K562 (cell line): ENCODE data around the gene DNAH5. TPM values are rescaled to one million over a fixed set of nuclear protein-coding genes. Genes with fewer than 3 reads are reported as not detected.

Source experiments
- CBX8 ChIP-seq: fragments of 200-600 bp; sonication (generic); IDR thresholded peaks from 2 replicates; pipeline ENCODE4 v1.6.1; 2012; ENCODE audit warnings: borderline replicate concordance, mixed run types, low read depth, mild to moderate bottlenecking, moderate library complexity, mixed read lengths, low read length, control low read depth, inconsistent platforms; ENCODE audit not compliant: poor library complexity, severe bottlenecking; ENCODE audit errors: extremely low read depth
- MCM5 ChIP-seq: fragments of 450-650 bp; IDR thresholded peaks from 2 replicates; pipeline ENCODE4 v1.6.1; 2016; ENCODE audit warnings: low read depth
- PTTG1 ChIP-seq: fragments of 450-650 bp; IDR thresholded peaks from 2 replicates; pipeline ENCODE4 v1.6.1; 2016; ENCODE audit warnings: low read depth, mild to moderate bottlenecking, missing genetic modification characterization, missing compliant biosample characterization
- RAD21 ChIP-seq, 2 experiments: fragments of 250-450 bp in 1 of 2; fragments of 450-650 bp in 1 of 2; sonication (Bioruptor Pico) in 1 of 2; formaldehyde crosslinking in 1 of 2; IDR thresholded peaks in 1 of 2; conservative IDR thresholded peaks in 1 of 2; 2 replicates each; pipeline versions ENCODE4 v1.4.0 to v1.8.0; 2020 to 2022; ENCODE audit warnings: mild to moderate bottlenecking in 2 of 2, moderate library complexity in 1 of 2
- RBM25 ChIP-seq: fragments of 200-400 bp; formaldehyde crosslinking; IDR thresholded peaks from 2 replicates; pipeline ENCODE4 v1.6.1; 2018; ENCODE audit warnings: low read length, low read depth, moderate library complexity; ENCODE audit not compliant: severe bottlenecking
- SMC3 ChIP-seq: conservative IDR thresholded peaks from 2 replicates; pipeline ENCODE4 v1.6.1; 2011; ENCODE audit warnings: low read depth, low read length, improper control_type of control experiment; ENCODE audit not compliant: insufficient read depth
- WHSC1 ChIP-seq: IDR thresholded peaks from one replicate; pipeline ENCODE4 v1.6.1; 2012; ENCODE audit warnings: low read length, control low read depth, inconsistent platforms
- polyA plus RNA-seq, 8 experiments: library from polyadenylated mRNA; depleted of rRNA in 4 of 8; stranded (reverse) in 5 of 8; unstranded in 3 of 8; fragments of >200 nt; fragmentation: Nextera tagmentation in 2 of 8; fragmentation: Illumina TruSeq in 1 of 8; extraction: Ambion mirVana in 2 of 8; extraction: Trizol in 1 of 8; gene quantifications; 2 replicates each; pipeline versions ENCODE4 v1.2.1 to v1.2.3, GENCODE V29; 2011 to 2014; ENCODE audit warnings: inconsistent platforms in 1 of 8, missing spikeins in 1 of 8
- total RNA-seq, 7 experiments: library from RNA; depleted of rRNA in 6 of 7; stranded (reverse); fragments of >200 nt in 6 of 7; fragmentation: Illumina TruSeq in 2 of 7; extraction: Trizol in 2 of 7; gene quantifications; 2 replicates each; pipeline versions ENCODE4 v1.2.1 to v1.2.3, GENCODE V29; 2011 to 2021; ENCODE audit warnings: low replicate concordance in 1 of 7
- TF ChIP-seq, protein P1 (sequence below): fragments of 450-650 bp; IDR thresholded peaks from 2 replicates; pipeline ENCODE4 v1.6.1; 2016
- TF ChIP-seq, protein P2 (sequence below): fragments of 450-650 bp; formaldehyde crosslinking; IDR thresholded peaks from 2 replicates; pipeline ENCODE4 v1.4.0; 2020; ENCODE audit warnings: mild to moderate bottlenecking, moderate library complexity

Gene DNAH5
- total and polyA plus RNA-seq, 9 of the 15 experiments (the other 6 are each of a cell fraction or from before 2014, with no cell fraction given) = 0.03 TPM; not detected in 8

DNA sequence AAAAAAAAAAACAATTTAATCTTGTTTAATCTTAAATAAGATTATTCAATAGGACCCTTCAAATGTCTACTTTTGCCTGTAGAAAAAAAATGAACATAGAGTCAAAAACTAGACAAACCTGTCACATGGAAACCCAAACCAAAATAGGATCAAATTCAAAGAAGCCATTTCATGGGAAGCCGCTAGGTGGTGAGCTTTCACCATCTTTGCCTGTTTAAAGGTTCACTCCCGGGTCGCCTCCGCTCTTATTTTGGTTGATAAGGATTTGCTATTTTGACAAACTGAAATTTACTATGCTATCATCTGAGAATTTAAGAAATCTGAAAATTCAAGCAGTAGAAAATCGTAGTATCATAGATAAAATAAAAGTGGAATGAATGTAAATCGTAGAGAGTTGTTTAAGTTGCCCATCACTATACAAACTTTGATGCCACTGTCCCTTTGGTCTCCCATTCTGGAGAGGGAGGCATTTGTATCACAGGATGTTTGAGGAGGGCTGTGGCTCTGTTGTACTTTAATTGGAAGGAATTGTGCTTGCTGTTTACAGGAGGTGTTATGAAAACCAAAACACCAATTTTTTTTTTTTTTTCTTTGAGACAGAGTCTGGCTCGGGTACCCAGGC is 43.5 kb upstream of the DNAH5 start (continued):
- TF ChIP-seq, protein P1, sequence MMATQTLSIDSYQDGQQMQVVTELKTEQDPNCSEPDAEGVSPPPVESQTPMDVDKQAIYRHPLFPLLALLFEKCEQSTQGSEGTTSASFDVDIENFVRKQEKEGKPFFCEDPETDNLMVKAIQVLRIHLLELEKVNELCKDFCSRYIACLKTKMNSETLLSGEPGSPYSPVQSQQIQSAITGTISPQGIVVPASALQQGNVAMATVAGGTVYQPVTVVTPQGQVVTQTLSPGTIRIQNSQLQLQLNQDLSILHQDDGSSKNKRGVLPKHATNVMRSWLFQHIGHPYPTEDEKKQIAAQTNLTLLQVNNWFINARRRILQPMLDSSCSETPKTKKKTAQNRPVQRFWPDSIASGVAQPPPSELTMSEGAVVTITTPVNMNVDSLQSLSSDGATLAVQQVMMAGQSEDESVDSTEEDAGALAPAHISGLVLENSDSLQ = no peak
- TF ChIP-seq RAD21 (CRISPR knock-in tag; conservative IDR thresholded peaks at IDR 0.05 in 1 of 2, IDR thresholded peaks at IDR 0.05 in 1 of 2) (peak; percentile 78 to 91), CBX8 (no peak), PTTG1 (tag) (no peak), WHSC1 (no peak), RBM25 (peak; percentile 13), SMC3 (peak; percentile 70), MCM5 (no peak)
- TF ChIP-seq, protein P2, sequence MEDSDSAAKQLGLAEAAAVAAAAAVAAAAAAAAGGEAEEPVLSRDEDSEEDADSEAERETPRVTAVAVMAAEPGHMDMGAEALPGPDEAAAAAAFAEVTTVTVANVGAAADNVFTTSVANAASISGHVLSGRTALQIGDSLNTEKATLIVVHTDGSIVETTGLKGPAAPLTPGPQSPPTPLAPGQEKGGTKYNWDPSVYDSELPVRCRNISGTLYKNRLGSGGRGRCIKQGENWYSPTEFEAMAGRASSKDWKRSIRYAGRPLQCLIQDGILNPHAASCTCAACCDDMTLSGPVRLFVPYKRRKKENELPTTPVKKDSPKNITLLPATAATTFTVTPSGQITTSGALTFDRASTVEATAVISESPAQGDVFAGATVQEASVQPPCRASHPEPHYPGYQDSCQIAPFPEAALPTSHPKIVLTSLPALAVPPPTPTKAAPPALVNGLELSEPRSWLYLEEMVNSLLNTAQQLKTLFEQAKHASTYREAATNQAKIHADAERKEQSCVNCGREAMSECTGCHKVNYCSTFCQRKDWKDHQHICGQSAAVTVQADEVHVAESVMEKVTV (CRISPR knock-in tag) = peak; percentile 76
